SK-MEL-5 (cell line): ENCODE results near the gene ILF2. TPM values are rescaled to one million over a fixed set of nuclear protein-coding genes. Genes with fewer than 3 reads are reported as not detected.
"Not testable (repeated sequence)": the region's sequence is repeated elsewhere in the genome, so short reads cannot be mapped to it uniquely, and the experiment has no call there.

Experiments used
- DNase-seq: peaks from one replicate; pipeline ENCODE4 v3.0.0-alpha.2; 2016; ENCODE audit warnings: low read depth, low spot score
- in situ Hi-C: cut with HindIII; loops from 2 replicates; pipeline ENCODE4 v1.10.0; 2016; ENCODE audit warnings: low sequenced_read_pairs, high pct_unique_total_duplicates, low pct_unique_long_range_greater_than_20kb
- total RNA-seq: library from RNA; depleted of rRNA; stranded (reverse); fragments of >200 nt; shearing (Covaris generic); gene quantifications from 2 replicates; pipeline ENCODE4 v1.2.3, GENCODE V29; 2014

The ILF2 gene
- total RNA-seq, 1 experiment from 2014 or later = 415 TPM

- DNase-seq = no peak
- in situ Hi-C loops = no loop called here
These were observed 14.1 kb upstream of the ILF2 start for GRCh38 chr1:153684892-153685291.

DNA sequence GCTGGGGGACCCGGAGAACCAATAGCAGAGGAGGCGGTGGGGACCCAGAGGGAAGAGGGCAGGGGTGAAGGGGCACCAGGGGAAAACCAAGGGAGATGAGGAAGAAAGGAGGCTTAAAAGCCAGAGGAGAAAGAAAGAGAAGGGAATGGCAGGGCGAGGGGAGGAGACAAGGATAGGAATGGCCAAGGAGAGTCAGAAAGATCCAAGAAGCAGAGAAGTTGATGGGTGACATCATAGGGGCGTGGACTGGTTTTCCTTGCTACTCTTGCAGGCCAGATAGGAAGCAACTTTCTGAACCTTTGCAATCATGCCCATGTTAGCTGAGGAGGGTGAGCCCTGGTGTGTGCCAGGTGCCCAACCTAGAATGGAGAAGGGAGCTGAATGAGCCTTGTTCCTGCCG lies 13.1 kb upstream of the ILF2 start:
- in situ Hi-C loops = no loop called here
- peak; percentile 32 for DNase-seq

- DNase-seq = no peak
- in situ Hi-C loops = no loop called here
These were observed 11.9 kb upstream of the ILF2 start for GRCh38 chr1:153682730-153683129.

DNA sequence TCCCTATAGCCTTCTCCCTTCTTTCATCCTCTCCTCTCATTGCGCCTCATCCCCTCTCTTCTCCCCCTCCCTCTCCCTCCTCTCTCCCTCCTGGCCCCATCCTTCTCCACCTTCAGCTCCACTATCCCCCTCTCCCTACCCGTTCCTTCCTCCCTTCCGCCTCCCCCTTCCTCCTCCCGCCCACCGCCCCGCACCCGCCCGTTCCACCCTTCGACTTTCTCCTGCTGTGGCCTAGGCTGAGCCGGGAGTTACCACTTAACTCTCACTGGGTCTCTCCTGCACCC lies 9.3 kb upstream of the ILF2 start:
- in situ Hi-C loops = no loop called here
- DNase-seq = no peak

- in situ Hi-C loops = no loop called here
- DNase-seq = no peak
These were observed 8.7 kb upstream of the ILF2 start for GRCh38 chr1:153679337-153680119.

- in situ Hi-C loops = no loop called here
These were observed 7.9 kb upstream of the ILF2 start, which contains the start of gene NPR1 for GRCh38 chr1:153678519-153679336. TSS of gene NPR1 (plus strand) at chr1:153678688. CDS start at chr1:153679109, 421 bp downstream.

DNA sequence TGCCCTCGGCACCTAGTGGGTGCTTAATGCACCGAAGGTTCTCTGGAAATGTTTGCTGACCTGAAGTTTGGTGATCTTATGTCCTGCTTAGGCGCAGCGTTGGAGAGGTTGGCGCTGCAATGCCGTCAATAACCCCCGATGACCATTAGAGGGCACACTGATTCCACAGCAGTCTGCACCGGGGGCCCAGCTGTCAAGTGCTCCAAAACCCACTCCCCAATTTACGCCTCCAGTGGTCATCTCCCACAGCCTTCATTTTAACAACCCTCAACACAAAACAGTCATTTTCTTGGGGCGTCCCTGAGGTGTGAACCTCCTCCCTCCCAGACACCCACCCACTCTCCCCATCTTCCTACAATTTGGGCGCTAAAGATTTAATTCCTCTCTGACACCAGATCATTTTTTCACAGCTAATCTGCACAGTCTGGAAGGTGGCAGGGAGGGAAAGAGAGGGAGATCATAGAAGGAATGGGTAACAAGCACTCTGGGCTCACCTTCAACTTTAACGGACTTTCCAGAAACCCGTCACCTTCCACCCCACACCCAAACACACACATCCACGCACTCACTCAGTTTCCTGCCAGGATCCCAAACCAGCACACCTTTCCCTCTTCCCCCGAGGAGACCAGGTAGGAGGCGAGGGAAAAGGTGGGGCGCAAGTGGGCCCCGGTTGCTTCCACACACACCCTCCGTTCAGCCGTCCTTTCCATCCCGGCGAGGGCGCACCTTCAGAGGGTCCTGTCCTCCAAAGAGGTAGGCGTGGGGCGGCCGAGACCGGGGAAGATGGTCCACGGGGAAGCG lies 7.1 kb upstream of the ILF2 start:
- DNase-seq = peak; percentile 74
- in situ Hi-C loops = no loop called here

More at GRCh38 chr1:153678519-153679336, 7.9 kb upstream of the ILF2 start, which contains the start of gene NPR1:
- no peak for DNase-seq

GRCh38 chr1:153673511-153673910 lies 2.7 kb upstream of the ILF2 start:
- in situ Hi-C loops = no loop called here
- no peak for DNase-seq

- in situ Hi-C loops, DNase-seq: not testable (repeated sequence)
These were observed 998 bp upstream of the ILF2 start for GRCh38 chr1:153671628-153672353.

DNA sequence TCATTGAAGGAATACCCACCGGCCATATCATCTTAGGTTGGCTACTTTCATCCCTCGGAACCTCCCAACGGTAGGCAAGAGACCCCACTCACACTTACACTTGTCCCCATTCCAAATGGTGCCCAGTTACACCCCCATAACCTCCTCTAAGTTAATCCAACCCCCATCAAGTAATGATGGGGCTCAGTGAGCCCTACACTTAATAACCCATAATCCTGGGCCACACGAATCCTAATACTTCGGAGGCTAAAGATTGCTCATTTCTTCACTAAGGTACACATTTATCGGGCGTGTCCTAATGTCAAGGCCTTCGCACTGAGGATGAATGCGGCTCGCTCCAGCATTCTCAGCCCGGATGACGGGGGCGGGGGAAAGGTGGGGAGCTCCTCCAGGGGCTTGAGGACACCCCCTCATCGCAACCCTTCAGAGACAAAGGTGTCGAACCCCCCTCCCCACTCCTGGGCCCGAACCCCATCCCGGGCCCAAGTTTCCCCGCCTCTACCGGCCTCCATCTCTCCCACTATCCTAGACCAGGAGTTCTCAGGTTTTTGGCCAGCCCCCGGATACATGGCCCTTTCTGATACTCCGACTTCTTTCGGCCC lies 435 bp downstream of the ILF2 start:
- in situ Hi-C loops = no loop called here
- no peak for DNase-seq

GRCh38 chr1:153669606-153670005 lies 1.2 kb downstream of the ILF2 start:
- in situ Hi-C loops = no loop called here

GRCh38 chr1:153668672-153669071 lies 2.1 kb downstream of the ILF2 start:
- in situ Hi-C loops, DNase-seq: not testable (repeated sequence)

More at GRCh38 chr1:153669606-153670005, 1.2 kb downstream of the ILF2 start:
- DNase-seq = no peak

DNA sequence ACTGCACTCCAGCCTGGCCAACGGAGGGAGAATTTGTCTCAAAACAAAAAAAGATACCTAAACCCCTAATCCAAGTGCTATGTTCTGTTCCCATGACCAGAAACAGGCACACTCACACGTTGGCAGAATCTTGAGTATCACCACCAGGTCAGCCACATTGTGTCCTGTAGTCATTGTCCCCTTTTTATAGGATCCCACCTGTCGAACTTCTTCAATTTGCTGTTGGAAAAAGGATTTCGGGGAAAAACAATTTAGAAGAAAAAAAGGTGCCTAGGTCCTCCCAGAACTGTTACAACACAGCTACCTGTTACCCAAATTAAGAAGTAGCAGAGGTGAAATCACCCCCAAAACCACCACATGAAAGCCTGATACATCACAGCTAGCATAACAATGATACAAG lies 3.4 kb downstream of the ILF2 start:
- in situ Hi-C loops = no loop called here
- DNase-seq = no peak

- in situ Hi-C loops = no loop called here
- DNase-seq = no peak
These were observed 7.6 kb downstream of the ILF2 start for GRCh38 chr1:153663211-153663610.

- in situ Hi-C loops = no loop called here
- DNase-seq = no peak
These were observed 8.5 kb downstream of the ILF2 start for GRCh38 chr1:153662269-153662668.

DNA sequence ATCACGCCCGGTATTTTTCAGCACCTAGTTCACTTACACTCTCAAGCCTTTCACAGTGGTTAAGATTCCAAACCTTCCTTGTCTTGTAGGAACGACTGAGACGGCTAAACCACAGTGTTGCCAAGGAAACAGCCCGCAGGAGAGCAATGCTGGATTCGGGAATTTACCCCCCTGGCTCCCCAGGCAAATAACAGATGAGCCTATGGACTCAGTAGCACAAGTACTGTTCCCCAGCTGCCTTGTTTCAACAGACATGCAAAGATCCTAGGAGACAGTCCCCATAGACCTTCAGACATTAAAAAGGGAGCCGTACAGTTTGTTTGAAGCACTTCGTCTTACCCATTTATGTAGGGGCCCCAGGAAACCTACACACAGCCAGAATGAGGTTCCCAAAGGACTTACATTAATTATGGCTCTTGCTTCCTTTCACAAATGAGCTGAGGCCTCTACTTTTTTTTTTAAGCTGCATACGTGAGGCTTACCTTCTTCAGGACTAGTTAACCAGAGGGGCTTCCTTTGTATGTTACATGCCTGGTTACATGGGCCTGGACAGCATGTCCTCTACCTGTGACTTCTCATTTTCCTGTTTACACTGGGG lies 9.6 kb downstream of the ILF2 start:
- DNase-seq = no peak
- in situ Hi-C loops = no loop called here

DNA sequence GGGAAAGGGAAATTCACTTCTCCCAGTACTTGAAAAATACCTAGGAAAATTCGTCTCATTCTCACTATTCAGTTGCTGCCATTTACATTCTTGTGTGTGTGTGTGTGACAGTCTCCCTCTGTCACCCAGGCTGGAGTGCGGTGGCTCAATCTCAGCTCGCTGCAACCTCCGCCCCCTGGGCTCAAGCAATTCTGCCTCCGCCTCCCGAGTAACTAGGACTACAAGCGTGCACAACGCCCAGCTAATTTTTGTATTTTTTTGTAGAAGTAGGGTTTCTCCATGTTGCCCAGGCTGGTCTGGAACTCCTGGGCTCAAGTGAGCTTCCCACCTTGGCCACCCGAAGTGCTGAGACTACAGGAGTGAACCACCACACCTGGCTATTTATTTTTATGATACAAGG lies 11.1 kb downstream of the ILF2 start:
- in situ Hi-C loops = no loop called here
- DNase-seq = no peak
